Testis (tissue), 2 donors: ENCODE data around the gene IFNL3.

Source experiments
- CTCF ChIP-seq, 3 experiments: fragments of 450-650 bp in 2 of 3; fragments of 200-600 bp in 1 of 3; sonication (generic) in 1 of 3; IDR thresholded peaks; one replicate each; pipeline ENCODE4 v1.5.1; 2016 to 2019; ENCODE audit warnings: antibody characterized with exemption in 3 of 3, mild to moderate bottlenecking in 2 of 3, moderate library complexity in 1 of 3
- POLR2A ChIP-seq: fragments of 450-650 bp; IDR thresholded peaks from one replicate; pipeline ENCODE4 v1.6.1; 2017; ENCODE audit warnings: antibody characterized with exemption, mild to moderate bottlenecking, moderate library complexity

GRCh38 chr19:39275578-39275977 lies 30.8 kb upstream of the IFNL3 start:
- TF ChIP-seq CTCF (IDR thresholded peaks at IDR 0.05) = no peak
- TF ChIP-seq POLR2A = no peak
